Measurements from ENCODE around the gene TTC23.

DNA sequence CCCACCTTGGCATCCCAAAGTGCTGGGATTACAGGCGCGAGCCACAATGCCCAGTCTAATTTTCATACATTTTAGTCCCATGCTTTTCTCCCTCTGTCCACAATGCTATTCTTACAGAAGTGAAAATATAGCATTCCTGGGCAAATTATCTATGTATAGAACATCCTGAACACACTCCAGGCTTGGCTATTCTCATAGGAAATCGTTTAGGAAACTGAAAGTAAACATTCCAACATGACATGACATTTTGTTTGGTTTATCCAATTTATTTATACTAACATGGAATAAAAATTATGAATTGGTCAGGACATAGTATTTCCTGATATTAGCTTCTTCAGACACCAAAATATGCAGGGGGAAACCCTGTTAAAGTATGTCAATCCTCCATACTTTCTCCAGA is 91.9 kb downstream of the TTC23 start:
- TF ChIP-seq HDAC6 (IDR thresholded peaks at IDR 0.05; ENCODE audit: low read depth, low read length) (no peak), TEAD4 (IDR thresholded peaks at IDR 0.05; ENCODE audit: low read length) (no peak), TEAD4 (CRISPR knock-in tag; IDR thresholded peaks at IDR 0.05; ENCODE audit: borderline replicate concordance) (no peak)

Measured in K562 (cell line).